ENCODE data around the gene FOXO1.

FOXO1 gene

DNA sequence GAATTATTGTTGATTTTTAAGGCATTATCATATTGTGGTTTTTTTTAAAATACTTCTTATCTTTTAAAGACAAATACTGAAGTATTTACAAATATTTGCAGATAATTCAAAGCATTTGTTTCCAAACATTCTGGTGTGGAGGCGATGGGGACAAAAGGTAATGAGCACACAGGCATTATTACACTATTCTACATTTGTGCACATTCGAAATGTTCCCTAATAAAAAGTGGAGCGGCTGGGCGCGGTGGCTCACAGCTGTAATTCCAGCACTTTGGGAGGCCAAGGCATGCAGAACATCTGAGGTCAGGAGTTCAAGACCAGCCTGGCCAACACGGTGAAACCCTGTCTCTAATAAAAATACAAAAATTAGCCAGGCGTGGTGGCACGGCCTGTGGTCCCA lies 133.4 kb downstream of the FOXO1 start:
- FAIRE-seq = no peak
- no peak for DNase-seq (ENCODE audit: insufficient read length)
- no peak for TF ChIP-seq POLR2A (IDR thresholded peaks at IDR 0.05; ENCODE audit: low read depth, low read length)
- no peak for TF ChIP-seq POLR2AphosphoS5 (IDR thresholded peaks at IDR 0.05; ENCODE audit: low read depth, low read length)
- no peak for TF ChIP-seq TAF1 (IDR thresholded peaks at IDR 0.05; ENCODE audit: borderline replicate concordance, low read depth, low read length)

DNA sequence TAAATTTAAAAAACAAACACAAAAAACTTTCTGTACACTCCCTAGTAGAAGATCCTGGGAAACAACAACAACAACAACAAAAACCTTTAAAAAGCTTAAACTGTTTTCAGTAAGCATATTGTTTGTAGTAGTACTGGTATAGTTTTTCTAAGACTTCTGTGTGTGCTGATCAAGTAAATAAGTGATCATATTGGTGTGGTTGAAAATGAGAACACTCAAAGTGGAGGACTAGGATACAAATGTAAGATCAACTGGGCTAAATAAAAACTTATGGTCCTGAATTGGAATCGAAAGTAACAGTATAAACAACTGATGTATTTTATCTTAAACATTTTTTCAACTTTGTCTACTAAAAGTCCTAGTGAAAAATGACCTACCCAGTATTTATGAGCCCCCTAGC lies 135.5 kb downstream of the FOXO1 start:
- TF ChIP-seq TAF1 (IDR thresholded peaks at IDR 0.05; ENCODE audit: borderline replicate concordance, low read depth, low read length) (no peak), POLR2A (IDR thresholded peaks at IDR 0.05; ENCODE audit: low read depth, low read length) (no peak), POLR2AphosphoS5 (IDR thresholded peaks at IDR 0.05; ENCODE audit: low read depth, low read length) (no peak)
- DNase-seq (ENCODE audit: insufficient read length) = no peak
- no peak for FAIRE-seq

DNA sequence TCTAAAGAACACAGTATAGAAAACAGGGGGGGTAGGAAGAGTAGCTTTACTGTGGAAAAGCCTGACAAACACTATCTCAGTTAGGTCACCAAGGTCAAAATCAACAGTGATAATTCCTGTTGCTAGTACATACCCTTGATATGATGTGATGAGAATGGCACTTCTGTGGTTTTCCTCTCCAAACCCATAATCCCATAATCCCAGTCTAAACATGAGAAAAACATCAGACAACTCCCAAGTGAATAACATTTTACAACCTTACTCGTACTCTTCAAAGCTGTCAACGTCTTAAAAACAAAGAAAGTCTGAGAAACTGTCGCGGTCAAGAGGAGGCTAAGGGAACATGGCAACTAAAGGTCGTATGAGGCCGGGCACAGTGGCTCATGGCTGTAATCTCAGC lies 137.6 kb downstream of the FOXO1 start:
- TF ChIP-seq POLR2A (IDR thresholded peaks at IDR 0.05; ENCODE audit: low read depth, low read length) (no peak), TAF1 (IDR thresholded peaks at IDR 0.05; ENCODE audit: borderline replicate concordance, low read depth, low read length) (no peak), POLR2AphosphoS5 (IDR thresholded peaks at IDR 0.05; ENCODE audit: low read depth, low read length) (no peak)
- FAIRE-seq = no peak
- DNase-seq (ENCODE audit: insufficient read length) = no peak

DNA sequence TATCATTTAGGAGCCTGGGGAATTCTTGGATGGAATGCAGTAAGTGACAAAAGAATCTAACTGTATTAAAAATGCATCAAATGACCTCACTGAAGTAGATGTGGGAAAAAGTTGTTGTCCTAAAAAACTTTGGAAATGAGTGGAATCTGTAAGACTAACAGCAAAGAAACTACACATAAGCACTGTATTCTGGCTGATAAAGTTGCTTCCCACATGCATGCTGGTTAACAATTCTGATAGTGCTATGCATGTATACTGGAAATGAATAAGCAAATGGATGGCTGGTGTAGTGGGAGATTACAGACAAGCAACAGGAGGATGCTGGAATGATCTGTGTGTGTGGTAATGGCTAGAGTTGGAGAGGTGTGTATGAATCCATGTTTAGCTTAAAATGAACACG lies 138.5 kb downstream of the FOXO1 start:
- FAIRE-seq = no peak
- DNase-seq (ENCODE audit: insufficient read length) = no peak
- TF ChIP-seq TAF1 (IDR thresholded peaks at IDR 0.05; ENCODE audit: borderline replicate concordance, low read depth, low read length) (no peak), POLR2A (IDR thresholded peaks at IDR 0.05; ENCODE audit: low read depth, low read length) (no peak), POLR2AphosphoS5 (IDR thresholded peaks at IDR 0.05; ENCODE audit: low read depth, low read length) (no peak)

DNA sequence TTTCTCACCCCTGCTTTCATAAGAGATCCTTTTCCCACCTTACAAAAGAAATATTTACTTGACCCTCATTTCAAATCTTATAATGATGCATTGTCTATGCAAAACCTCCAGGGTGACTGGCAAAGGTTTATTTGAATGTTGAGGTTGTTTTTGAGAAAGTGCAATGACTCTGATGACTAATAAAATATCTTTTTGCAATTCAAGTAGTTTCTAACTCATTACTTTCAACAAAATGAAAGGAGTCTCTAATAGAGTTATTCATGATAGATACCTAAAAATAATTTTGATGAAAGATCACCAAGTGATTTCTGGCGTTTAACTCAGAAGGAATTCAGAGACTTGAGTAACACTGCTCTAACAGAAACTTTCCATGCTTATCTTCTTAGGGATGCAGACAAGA lies 144.2 kb downstream of the FOXO1 start:
- peak; percentile 24 for FAIRE-seq
- no peak for TF ChIP-seq POLR2AphosphoS5 (IDR thresholded peaks at IDR 0.05; ENCODE audit: low read depth, low read length)
- no peak for TF ChIP-seq POLR2A (IDR thresholded peaks at IDR 0.05; ENCODE audit: low read depth, low read length)
- TF ChIP-seq TAF1 (IDR thresholded peaks at IDR 0.05; ENCODE audit: borderline replicate concordance, low read depth, low read length) = no peak
- no peak for DNase-seq (ENCODE audit: insufficient read length)

DNA sequence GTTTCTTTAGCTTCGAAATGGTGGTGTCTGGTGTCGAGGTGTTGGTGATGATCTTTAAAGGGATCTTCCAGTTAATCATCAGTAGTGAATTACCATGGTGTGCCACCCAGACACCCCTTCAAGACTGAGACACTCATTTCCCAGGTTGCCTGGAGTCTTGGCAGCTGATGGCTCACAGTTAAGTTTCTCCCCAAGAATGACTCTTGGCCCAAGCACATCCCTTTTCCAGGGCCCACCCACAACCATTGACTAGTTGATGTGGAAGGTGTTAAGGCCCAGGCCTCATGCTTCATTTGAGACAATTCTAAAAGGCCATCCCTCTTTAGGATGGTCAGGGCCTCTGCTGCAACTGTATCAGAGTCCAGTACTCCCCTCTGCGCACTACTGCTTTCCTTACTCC lies 145.5 kb downstream of the FOXO1 start:
- TF ChIP-seq TAF1 (IDR thresholded peaks at IDR 0.05; ENCODE audit: borderline replicate concordance, low read depth, low read length) (no peak), POLR2A (IDR thresholded peaks at IDR 0.05; ENCODE audit: low read depth, low read length) (no peak), POLR2AphosphoS5 (IDR thresholded peaks at IDR 0.05; ENCODE audit: low read depth, low read length) (no peak)
- DNase-seq (ENCODE audit: insufficient read length) (no peak), FAIRE-seq (no peak)

DNA sequence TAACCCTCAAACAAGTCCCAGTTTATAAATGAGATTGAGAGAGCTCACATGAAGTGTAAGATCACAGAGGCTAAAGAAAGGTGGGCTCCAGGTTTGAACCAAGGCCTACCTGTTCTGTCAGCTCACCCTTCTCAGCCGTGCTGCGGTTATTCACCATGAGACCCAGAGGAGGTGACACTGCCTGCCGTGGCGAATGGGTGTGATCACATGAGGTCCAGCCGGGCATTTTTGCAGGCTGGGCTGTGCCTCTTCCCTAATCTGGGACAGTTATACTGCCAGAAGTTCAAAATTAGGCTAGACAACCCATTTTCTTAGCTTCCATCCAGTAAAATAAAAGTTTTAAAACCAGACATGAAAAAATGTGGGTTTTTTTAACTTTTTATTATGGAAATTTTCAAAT lies 146.8 kb downstream of the FOXO1 start:
- TF ChIP-seq TAF1 (IDR thresholded peaks at IDR 0.05; ENCODE audit: borderline replicate concordance, low read depth, low read length) (no peak), POLR2A (IDR thresholded peaks at IDR 0.05; ENCODE audit: low read depth, low read length) (no peak), POLR2AphosphoS5 (IDR thresholded peaks at IDR 0.05; ENCODE audit: low read depth, low read length) (no peak)
- FAIRE-seq (no peak), DNase-seq (ENCODE audit: insufficient read length) (no peak)

DNA sequence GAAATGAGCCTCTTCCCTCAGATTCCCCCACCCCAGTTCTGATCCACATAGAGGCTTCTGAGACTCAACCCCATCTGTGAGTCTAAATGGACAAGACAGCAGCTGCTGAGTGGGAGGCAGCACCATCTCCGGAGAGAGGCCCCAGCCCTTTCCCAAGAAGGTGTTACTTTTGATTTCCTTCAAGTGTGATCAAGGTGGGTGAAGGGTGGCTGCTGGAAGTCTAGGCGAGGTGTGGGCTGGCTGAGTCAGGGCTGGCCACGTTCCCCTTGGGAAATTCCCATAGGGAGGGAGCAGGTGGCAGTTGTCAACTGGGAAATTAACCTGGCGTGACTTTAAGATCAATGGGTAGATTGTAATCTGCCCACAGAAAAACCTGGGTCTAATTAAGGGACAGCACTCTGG lies 148.0 kb downstream of the FOXO1 start:
- DNase-seq (ENCODE audit: insufficient read length) (no peak), FAIRE-seq (peak; percentile 65)
- TF ChIP-seq POLR2A (IDR thresholded peaks at IDR 0.05; ENCODE audit: low read depth, low read length) (no peak), POLR2AphosphoS5 (IDR thresholded peaks at IDR 0.05; ENCODE audit: low read depth, low read length) (no peak), TAF1 (IDR thresholded peaks at IDR 0.05; ENCODE audit: borderline replicate concordance, low read depth, low read length) (no peak)

DNA sequence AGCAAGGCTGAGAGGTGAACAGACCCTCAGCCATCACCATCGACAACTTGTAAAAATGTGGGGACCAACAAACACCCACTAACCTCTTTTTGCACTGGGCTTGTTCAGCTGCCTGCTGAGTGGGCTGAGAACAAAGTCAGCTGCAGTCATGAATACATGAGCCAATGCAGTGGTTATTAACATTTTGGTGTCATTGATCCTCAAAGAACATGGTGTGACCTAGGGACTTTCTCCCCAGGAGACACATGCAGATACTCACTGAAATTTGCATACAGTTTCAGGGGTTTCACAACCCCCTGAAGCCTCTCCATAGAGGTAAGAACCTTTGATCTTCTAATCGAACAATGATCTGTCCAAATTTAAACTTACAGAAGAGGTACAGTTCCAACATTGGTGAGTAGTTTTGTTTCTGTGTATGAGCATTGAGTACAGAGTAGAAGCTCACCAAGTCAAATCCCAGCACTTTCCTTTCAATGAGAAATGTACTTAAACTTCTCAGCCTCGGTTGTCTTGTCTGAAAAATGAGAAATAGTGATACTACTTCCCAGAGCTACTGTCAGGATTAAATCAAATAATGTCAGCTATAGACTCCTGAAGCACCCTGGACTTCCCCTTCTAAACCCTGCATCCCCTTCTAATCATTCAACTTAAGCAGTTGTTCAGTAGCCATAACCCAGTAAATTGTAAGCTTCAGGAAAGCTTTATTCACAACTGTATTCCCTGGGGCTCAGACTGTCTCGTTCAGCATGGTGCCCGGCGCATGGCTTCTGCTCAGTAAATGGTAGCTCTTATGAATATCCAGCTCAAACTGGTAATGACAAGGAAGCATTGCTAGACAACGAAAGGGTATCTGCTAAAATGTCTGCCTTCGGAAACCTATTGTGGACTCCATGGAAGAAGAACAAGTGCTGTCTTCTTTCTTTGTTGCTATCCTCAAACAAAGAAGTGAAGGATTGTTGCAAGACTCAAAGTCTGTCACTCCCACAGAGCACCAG lies 148.7 kb downstream of the FOXO1 start:
- FAIRE-seq = peak; percentile 95
- no peak for DNase-seq (ENCODE audit: insufficient read length)
- no peak for TF ChIP-seq TAF1 (IDR thresholded peaks at IDR 0.05; ENCODE audit: borderline replicate concordance, low read depth, low read length)
- TF ChIP-seq POLR2A (IDR thresholded peaks at IDR 0.05; ENCODE audit: low read depth, low read length) = no peak
- no peak for TF ChIP-seq POLR2AphosphoS5 (IDR thresholded peaks at IDR 0.05; ENCODE audit: low read depth, low read length)

DNA sequence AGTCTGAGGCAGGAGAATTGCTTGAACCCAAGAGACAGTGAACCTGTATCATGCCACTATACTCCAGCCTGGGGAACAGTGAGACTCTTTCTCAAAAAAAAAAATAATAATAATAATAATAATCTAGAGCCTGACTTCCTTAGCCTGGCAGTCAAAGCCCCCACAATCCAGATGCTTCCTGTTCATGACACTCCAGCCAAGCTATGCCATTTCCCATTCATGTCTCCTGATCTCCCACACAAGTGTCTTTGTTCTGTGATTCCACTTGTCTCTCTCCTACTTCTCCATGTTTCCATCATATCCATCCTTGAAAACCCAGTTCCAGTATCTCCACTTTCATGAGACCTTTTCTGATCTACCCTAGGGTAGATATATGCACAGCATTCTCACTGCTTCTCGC lies 150.7 kb downstream of the FOXO1 start:
- FAIRE-seq (peak; percentile 54), DNase-seq (ENCODE audit: insufficient read length) (no peak)
- TF ChIP-seq POLR2AphosphoS5 (IDR thresholded peaks at IDR 0.05; ENCODE audit: low read depth, low read length) (no peak), POLR2A (IDR thresholded peaks at IDR 0.05; ENCODE audit: low read depth, low read length) (no peak), TAF1 (IDR thresholded peaks at IDR 0.05; ENCODE audit: borderline replicate concordance, low read depth, low read length) (no peak)

DNA sequence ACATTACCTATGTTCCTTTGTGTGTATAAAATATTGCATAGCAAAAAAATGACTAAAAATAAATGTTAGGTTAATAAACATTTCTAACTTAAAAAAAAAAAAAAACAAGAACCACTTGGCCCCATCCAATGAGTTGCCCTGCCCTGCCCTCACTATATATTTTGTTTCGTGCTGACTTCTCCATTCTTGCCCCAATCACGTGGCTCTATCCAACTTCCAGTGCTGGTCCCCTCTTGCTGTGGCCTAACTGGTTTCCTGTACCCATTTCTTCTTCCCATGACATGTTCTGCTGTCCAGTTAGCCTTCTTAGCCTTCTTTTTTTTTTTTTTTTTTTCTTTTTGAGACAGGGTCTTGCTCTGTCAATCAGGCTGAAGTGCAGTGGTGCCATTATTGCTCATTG lies 151.6 kb downstream of the FOXO1 start:
- DNase-seq (ENCODE audit: insufficient read length) (no peak), FAIRE-seq (no peak)
- TF ChIP-seq POLR2A (IDR thresholded peaks at IDR 0.05; ENCODE audit: low read depth, low read length) = no peak
- no peak for TF ChIP-seq POLR2AphosphoS5 (IDR thresholded peaks at IDR 0.05; ENCODE audit: low read depth, low read length)
- no peak for TF ChIP-seq TAF1 (IDR thresholded peaks at IDR 0.05; ENCODE audit: borderline replicate concordance, low read depth, low read length)

DNA sequence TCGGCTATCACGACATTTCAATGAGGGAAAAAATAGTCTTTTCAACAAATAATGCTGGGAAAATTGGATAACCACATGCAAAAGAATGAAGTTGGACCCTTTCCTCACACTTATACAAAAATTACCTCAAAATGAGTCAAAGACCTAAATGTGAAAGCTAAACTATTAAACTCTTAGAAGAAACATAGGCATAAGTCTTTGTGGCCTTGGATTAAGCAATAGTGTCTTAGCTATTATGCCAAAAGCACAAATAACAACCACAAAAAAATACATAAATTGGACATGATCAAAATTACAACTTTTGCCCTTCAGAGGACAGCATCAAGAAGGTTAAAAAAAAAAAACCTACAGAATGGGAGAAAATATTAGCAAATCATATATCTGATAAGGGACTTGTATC lies 156.6 kb downstream of the FOXO1 start:
- no peak for FAIRE-seq
- TF ChIP-seq POLR2A (IDR thresholded peaks at IDR 0.05; ENCODE audit: low read depth, low read length) (no peak), TAF1 (IDR thresholded peaks at IDR 0.05; ENCODE audit: borderline replicate concordance, low read depth, low read length) (no peak), POLR2AphosphoS5 (IDR thresholded peaks at IDR 0.05; ENCODE audit: low read depth, low read length) (no peak)

More for the DNA sequence above, 156.6 kb downstream of the FOXO1 start:
- DNase-seq (ENCODE audit: insufficient read length) = no peak

All from GM12892 (cell line).